ENCODE measurements around the gene ST8SIA6.

GRCh38 chr10:17366705-17367104 lies 87.7 kb downstream of the ST8SIA6 start:
- TF ChIP-seq CTCF (IDR thresholded peaks at IDR 0.05; ENCODE audit: low read depth, low read length), result no peak
- no peak for TF ChIP-seq EZH2phosphoT487 (IDR thresholded peaks at IDR 0.05; ENCODE audit: low read depth)
